GM19397 (cell line): ENCODE data around the gene PISD.
"Not testable (repeated sequence)": the region's sequence is repeated elsewhere in the genome, so short reads cannot be mapped to it uniquely, and the experiment has no call there.

Source experiments
- ATAC-seq: cut with Tn5 transposase; IDR thresholded peaks from one replicate; pipeline ENCODE4 v1.9.1; 2021; ENCODE audit warnings: mild to moderate bottlenecking, moderate library complexity; ENCODE audit not compliant: unreplicated experiment

Gene PISD

DNA sequence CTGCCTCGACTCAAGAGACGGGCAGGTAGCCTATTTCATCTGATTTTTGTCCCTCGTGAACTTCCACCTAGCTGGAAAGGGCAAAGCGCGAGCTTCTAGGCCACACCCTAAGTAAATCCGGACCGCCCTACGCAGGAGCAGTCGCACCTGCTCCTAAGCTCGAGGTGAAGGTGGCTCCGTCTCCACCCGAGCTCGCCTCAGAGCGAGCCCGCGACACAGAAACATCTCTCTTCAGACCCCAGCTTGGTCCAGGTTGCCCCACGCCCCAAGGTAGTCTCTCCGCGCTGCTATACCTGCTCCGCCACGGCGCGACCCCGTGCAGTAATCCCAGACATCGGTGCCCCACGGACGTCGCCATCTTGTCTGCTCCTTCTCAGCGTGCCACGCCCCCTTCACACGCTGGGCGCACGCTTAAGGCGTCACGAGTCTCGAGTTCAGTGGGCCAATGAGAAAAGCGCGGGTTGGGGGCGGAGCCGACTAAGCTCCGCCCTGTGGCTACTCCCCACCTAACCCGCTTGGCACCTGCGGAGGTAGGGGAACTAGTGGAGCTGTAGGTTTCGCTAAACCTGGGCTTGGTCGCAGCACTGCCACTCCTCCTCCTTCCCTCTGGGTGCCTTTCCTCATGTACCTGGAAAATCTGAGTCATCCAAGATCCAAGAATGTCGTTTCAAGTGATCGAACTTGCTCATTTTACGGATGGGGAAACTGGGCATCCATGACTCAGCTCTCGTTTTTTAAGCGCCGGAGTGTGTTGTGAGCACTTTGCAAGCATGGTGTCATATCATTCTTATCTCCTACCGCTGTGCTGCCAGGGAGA is at the start of gene PISD:
Gene PISD, minus strand, starts transcription at position 365 of the 817 bp plus-strand sequence. Its CDS starts 7 bp downstream, at position 358.
- peak; percentile 90 for ATAC-seq

DNA sequence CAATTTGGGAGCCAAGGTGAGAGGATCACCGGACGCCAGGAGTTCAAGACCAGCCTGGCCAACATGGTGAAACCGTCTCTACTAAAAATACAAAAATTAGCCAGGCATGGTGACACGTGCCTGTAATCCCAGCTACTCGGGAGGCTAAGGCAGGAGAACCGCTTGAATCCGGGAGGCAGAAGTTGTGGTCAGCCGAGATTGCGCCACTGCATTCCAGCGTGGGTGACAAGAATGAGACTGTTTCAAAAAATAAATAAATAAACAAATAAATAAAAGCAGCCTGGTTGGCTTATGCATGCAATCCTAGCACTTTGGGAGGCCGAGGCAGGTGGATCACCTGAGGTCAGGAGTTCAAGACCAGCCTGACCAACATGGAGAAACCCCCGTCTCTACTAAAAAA is 49.2 kb upstream of the PISD start:
- not testable (repeated sequence) for ATAC-seq

- no peak for ATAC-seq
These were observed 45.5 kb upstream of the PISD start for GRCh38 chr22:31707519-31707918.

GRCh38 chr22:31695423-31695822 is 33.4 kb upstream of the PISD start:
- no peak for ATAC-seq

DNA sequence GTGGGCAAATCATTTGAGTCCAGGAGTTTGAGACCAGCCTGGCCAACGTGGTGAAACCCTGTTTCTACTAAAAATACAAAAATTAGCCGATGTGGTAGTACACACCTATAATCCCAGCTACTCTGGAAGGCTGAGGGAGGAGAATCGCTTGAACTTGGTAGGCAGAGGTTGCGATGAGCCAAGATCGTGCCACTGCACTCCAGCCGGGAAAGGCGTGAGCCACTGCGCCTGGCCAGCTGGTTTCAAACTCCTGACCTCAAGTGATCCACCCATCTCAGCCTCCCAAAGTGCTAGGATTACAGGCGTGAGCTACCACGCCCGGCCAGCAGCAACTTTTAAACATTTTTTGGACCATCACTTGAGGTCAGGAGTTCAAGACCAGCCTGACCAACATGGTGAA is 32.0 kb upstream of the PISD start:
- not testable (repeated sequence) for ATAC-seq

DNA sequence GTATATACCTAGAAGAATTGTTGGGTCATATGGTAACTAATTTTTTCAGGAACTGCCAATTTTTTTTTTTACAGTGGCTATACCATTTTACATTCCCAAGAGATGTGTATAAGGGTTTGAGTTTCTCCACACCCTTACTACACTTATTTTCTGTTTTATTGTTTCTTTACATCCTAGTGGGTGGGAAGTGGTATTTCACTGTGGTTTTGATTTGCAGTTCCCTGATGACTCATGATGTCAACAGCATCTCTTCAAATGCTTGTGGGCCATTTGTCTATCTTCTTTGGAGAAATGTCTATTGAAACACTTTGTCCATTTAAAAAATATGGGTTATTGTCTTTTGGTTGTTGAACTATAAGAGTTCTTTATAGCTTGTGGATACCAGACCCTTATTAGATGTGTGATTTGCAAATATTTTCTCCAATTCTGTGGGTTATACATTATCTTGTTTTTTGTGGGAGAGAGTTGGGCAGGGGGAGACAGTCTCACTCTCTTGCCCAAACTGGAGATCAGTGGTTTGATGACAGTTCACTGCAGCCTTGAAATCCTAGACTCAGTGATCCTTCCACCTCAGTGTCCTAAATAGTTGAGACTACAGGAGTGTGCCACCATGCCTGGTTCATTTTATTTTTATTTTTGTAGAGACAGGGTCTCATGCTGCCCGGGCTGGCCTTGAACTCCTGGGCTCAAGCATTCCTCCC is 30.3 kb upstream of the PISD start:
- ATAC-seq, result no peak

DNA sequence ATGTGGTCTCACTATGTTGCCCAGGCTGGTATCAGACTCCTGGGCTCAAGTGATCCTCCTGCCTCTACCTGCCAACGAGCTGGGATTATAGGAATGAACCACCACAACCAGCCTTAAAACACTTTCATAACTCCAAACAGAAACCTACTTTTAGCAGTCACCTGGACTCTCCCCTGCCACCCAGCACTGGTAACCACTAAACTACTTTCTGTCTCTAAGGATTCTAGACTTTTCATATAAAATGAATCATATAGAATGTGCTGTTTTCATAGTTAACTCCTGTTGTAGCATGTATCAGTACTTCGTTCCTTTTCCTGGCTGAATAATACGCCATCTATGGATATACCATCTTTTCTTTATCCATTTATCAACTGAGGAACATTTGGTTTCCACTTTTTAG is 29.4 kb upstream of the PISD start:
- no peak for ATAC-seq

DNA sequence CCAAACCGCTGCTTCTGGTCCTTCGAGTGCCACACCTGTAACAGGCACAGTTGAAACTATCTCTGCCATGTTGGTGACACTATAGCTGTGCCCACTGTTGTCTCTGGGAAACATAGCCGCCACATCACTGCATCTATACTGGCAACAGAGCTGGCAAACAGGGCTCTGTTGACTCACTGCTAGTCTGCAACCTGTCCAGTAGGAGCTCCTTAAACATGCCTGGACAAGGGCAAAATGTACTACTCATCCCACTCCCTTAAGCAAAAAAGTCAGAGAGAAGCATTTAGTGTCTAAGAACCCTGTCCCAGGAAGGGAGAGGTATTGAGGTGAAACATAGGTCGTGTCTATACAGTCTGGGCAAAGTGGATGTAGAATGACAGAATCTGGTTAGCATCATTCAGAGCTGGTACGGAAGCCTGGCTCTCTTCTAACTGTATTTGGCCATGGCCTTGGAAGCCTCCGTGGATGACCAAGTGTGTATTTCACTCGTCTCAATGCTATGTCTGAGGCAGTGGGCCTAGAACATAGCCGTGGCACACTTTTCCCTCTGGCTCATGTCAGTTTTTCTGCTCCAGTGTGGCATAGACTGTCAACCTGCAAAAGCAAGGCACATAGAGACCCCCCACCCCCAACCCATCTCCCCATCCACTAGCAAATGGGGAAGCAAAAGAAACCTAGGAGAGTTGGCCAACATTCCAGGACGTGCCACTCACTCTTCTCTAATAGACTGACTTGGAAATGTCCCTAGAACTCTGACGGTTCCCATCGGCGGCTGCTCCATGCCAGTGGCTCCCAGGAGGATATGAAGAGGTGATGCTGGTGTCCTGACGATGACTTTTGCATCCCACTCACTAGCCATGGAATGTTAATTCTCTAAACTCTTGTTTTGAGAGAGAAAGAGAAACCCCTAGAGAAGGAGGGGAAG is 21.4 kb upstream of the PISD start:
- no peak for ATAC-seq

- ATAC-seq, result no peak
These were observed 20.7 kb upstream of the PISD start for GRCh38 chr22:31682751-31683150.

DNA sequence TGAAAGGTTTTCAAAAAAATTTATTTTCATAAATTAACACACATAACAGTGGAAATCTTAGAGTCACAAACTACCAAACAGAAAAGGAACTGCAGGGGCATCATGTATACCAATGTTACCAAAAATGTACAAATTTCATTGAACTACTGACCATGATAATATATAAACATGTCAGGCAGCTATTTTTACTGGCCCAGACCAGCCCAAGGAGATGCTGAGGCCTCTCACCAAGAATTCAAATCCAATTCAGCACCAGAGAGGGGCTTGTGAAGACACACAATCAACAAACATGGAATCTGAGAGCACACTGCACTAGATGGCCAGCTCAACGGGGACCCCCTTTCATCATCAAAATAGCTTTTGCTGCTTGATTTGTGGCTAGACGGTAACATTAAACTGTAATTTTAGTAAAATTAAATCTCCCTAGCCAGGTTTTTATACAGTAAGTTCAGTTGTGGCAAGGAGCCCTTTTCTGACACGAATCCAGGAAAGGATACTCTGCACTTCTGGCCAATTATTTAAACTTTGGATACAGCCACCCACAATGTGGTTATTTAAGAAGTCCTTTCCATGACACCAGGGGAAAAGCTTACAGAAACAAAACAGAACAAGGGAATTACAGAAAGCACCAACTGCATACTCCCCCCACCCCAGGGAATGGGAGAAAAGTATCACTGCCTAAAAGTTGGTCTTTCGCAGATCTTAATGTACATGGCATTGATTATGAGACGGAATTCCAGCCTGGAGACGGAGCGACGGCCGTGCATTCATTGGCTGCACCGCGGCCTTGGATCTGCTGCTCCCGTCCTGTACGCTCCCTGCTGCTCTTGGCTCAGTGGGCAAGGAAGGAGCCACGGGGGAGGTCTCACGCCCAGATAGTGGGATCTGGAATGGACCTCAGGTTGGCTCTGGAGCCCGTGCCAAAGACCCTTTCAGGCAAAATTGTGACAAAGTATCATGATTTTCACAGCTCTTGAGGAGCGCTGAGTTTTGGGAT is 19.6 kb upstream of the PISD start:
- no peak for ATAC-seq

DNA sequence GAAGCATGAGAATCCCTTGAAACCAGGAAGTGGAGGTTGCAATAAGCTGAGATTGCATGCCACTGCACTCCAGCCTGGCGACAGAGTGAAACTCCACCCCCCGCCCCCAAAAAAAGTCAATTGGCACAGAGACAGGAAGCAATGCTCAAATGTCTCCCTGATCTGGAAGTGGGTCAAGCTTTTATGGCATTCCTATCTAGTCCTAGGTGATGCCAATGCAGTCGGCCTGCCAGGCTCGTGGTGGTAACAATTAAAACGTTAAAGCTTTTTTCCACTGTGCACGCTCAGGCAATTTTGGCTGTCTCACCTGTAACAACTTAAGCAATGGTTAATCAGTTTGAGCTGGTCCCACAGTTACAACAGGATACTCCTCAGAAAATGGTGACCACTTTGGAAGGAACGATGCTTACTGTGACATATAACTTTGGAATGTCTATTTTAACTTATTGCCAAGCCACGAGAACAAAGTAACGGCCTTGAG is 18.9 kb upstream of the PISD start:
- ATAC-seq, result no peak

DNA sequence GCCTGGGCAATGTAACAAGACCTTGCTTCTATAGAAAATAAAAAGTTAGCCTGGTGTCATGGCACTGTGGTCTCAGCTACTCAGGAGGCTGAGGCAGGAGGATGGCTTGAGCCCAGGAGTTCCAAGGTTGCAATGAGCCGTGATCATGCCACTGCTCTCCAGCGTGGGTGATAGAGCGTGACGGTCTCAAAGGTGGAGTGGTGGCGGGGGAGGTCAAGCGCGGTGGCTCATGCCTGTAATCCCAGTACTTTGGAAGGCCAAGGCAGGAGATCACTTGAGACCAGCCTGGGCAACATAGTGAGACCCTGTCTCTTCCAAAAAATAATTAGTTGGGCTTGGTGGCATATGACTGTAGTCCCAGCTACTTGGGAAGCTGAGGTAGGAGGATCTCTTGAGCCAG is 16.7 kb upstream of the PISD start:
- ATAC-seq, result no peak

- peak; percentile 93 for ATAC-seq
These were observed 14.7 kb upstream of the PISD start for GRCh38 chr22:31676700-31677099.

DNA sequence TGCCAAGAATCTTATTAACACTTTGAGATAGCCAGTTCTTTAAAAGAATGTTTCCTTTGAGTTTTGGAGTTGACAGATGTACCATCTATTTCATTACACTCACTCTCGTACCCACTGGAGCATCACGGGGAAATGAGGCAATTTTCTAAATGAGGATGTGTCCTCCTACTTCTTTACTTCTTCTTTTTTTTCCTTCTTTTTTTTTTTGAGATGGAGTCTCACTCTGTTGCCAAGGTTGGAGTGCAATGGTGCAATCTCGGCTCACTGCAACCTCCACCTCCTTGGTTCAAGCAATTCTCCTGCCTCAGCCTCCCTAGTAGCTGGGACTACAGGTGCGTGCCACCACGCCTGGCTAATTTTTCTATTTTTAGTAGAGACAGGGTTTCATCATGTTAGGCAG is 12.2 kb upstream of the PISD start:
- not testable (repeated sequence) for ATAC-seq

DNA sequence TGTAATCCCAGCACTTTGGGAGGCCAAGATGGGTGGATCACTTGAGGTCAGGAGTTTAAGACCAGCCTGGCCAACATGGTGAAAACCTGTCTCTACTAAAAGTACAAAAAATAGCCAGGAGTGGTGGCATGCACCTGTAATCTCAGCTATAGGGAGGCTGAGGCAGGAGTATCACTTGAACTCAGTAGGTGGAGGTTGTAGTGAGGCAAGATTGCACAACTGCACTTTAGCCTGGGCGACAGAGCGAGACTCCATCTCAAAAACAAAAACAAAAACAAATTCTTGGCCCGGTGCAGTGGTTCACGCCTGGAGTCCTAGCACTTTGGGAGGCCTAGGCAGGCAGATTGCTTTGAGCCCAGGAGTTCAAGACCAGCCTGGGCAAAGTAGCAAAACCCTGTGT is 6.8 kb upstream of the PISD start:
- ATAC-seq, result not testable (repeated sequence)

- no peak for ATAC-seq
These were observed 638 bp upstream of the PISD start for GRCh38 chr22:31662668-31663037.

DNA sequence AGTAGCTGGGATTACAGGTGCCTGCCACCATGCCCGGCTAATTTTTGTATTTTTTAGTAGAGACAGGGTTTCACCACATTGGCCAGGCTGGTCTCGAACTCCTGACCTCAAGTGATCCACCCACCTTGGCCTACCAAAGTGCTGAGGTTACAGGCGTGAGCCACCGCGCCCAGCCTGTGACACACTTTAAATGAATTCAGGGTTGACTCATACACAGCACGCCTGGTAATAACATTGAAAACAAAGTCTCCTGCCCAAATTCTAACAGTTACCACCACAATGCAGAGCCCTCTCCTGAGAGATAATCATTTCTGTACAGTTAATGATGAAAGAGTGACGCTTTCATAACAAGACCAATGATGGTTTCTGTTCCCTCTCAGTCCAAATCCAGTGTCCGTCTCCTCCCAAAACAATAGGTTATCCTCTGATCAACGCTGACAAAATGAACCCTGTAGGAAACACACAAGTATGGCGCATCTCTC is 1.1 kb downstream of the PISD start:
- not testable (repeated sequence) for ATAC-seq

GRCh38 chr22:31659246-31659645 is 2.8 kb downstream of the PISD start:
- ATAC-seq, result no peak

DNA sequence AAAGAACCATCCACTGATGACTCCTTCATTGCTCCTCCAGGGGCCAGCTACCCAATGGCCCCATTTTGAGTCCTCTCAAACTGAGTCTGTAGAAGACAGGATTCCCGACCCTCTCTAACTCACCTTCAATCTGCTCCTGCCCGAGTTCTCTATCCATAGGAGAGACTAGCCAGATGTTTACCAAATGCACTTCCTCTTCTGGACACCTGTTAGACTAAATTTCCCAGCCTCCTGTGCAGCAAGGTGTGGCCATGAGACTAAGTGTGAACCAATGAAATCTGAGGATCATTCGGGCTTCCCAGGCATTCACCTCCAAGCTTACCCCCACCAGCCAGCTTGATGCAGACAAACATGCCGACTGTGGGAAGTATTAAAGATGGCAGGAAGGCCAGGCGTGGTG is 7.6 kb downstream of the PISD start:
- no peak for ATAC-seq

DNA sequence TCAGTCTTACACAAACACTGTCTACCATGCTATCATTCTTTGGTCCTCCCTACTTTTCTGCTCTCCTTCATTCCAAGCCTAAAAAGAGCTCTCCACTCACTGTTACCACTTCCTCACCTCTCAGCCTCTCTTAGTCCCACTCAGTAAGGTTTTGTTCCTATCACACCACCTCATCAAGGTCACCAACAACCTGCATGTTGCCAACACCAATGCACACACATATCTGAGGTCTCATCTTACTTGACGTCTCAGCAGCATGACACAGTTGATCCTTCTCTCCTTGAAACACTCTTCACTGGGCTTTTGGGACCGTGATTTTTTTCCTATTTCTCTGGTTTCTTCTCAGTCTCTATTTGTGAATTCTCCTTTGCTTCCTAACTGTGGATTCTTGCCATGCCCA is 8.1 kb downstream of the PISD start:
- ATAC-seq, result no peak
